Neural cell (in vitro differentiated cells): Measurements from ENCODE around the gene MTHFD1L.

Experiments used
- EP300 ChIP-seq: fragments of 450-650 bp; conservative IDR thresholded peaks from 2 replicates; pipeline ENCODE4 v1.6.1; 2014; ENCODE audit warnings: antibody characterized with exemption, mild to moderate bottlenecking, moderate library complexity; ENCODE audit not compliant: poor library complexity, severe bottlenecking
- EZH2 ChIP-seq: fragments of 200-600, 300-800 bp; shearing (Covaris generic), sonication (generic); IDR thresholded peaks from 2 replicates; pipeline ENCODE4 v1.6.1; 2014; ENCODE audit warnings: antibody characterized with exemption, low read length, borderline replicate concordance, mild to moderate bottlenecking; ENCODE audit not compliant: insufficient read depth, poor library complexity, severe bottlenecking
- POLR2AphosphoS5 ChIP-seq: IDR thresholded peaks from 2 replicates; pipeline ENCODE4 v1.6.1; 2012
- RAD21 ChIP-seq: fragments of 450-650 bp; conservative IDR thresholded peaks from 2 replicates; pipeline ENCODE4 v1.6.1; 2014; ENCODE audit warnings: antibody characterized with exemption, mild to moderate bottlenecking, moderate library complexity
- SMC3 ChIP-seq: fragments of 450-650 bp; conservative IDR thresholded peaks from 2 replicates; pipeline ENCODE4 v1.6.1; 2014; ENCODE audit warnings: antibody characterized with exemption, mild to moderate bottlenecking, moderate library complexity; ENCODE audit not compliant: poor library complexity
- TAF1 ChIP-seq: IDR thresholded peaks from 2 replicates; pipeline ENCODE4 v1.6.1; 2012; ENCODE audit warnings: low read depth
- TF ChIP-seq, protein P1 (sequence below): fragments of 450-650 bp; IDR thresholded peaks from 2 replicates; pipeline ENCODE4 v1.5.1; 2014; ENCODE audit warnings: antibody characterized with exemption, mild to moderate bottlenecking, moderate library complexity; ENCODE audit not compliant: poor library complexity, severe bottlenecking
- TF ChIP-seq, protein P2 (sequence below): IDR thresholded peaks from 2 replicates; pipeline ENCODE4 v1.6.1; 2012; ENCODE audit warnings: borderline replicate concordance

DNA sequence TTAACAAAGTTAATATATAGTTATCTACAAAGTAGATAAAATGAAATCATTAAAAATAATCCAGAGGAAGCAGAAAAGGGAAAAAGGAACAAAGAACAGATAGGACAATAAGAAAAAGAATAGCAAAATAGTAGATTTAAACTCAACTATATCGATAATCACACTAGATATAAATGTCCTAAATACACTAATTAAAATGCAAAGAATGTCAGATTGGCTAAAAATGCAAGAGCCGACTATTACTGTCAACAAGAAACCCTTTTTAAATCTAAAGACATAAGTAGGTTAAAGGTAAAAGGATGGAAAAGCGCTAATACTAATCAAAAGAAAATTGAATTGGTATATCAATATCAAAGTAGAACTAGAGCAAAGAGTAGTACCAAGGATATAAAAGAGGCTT, 209.5 kb downstream of the MTHFD1L start:
- TF ChIP-seq, protein P1, sequence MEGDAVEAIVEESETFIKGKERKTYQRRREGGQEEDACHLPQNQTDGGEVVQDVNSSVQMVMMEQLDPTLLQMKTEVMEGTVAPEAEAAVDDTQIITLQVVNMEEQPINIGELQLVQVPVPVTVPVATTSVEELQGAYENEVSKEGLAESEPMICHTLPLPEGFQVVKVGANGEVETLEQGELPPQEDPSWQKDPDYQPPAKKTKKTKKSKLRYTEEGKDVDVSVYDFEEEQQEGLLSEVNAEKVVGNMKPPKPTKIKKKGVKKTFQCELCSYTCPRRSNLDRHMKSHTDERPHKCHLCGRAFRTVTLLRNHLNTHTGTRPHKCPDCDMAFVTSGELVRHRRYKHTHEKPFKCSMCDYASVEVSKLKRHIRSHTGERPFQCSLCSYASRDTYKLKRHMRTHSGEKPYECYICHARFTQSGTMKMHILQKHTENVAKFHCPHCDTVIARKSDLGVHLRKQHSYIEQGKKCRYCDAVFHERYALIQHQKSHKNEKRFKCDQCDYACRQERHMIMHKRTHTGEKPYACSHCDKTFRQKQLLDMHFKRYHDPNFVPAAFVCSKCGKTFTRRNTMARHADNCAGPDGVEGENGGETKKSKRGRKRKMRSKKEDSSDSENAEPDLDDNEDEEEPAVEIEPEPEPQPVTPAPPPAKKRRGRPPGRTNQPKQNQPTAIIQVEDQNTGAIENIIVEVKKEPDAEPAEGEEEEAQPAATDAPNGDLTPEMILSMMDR, result no peak
- TF ChIP-seq EZH2 (no peak), TAF1 (no peak), POLR2AphosphoS5 (no peak), EP300 (no peak), RAD21 (no peak), SMC3 (no peak)
- TF ChIP-seq, protein P2, sequence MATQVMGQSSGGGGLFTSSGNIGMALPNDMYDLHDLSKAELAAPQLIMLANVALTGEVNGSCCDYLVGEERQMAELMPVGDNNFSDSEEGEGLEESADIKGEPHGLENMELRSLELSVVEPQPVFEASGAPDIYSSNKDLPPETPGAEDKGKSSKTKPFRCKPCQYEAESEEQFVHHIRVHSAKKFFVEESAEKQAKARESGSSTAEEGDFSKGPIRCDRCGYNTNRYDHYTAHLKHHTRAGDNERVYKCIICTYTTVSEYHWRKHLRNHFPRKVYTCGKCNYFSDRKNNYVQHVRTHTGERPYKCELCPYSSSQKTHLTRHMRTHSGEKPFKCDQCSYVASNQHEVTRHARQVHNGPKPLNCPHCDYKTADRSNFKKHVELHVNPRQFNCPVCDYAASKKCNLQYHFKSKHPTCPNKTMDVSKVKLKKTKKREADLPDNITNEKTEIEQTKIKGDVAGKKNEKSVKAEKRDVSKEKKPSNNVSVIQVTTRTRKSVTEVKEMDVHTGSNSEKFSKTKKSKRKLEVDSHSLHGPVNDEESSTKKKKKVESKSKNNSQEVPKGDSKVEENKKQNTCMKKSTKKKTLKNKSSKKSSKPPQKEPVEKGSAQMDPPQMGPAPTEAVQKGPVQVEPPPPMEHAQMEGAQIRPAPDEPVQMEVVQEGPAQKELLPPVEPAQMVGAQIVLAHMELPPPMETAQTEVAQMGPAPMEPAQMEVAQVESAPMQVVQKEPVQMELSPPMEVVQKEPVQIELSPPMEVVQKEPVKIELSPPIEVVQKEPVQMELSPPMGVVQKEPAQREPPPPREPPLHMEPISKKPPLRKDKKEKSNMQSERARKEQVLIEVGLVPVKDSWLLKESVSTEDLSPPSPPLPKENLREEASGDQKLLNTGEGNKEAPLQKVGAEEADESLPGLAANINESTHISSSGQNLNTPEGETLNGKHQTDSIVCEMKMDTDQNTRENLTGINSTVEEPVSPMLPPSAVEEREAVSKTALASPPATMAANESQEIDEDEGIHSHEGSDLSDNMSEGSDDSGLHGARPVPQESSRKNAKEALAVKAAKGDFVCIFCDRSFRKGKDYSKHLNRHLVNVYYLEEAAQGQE, result no peak
